OCI-LY3 (cell line): ENCODE results near the gene BMPER.

Source experiments
- CTCF ChIP-seq: fragments of 200-600, 300-600 bp; sonication (generic); IDR thresholded peaks from 2 replicates; pipeline ENCODE4 v1.5.1; 2014; ENCODE audit warnings: antibody characterized with exemption, low read length, low read depth
- EZH2phosphoT487 ChIP-seq: fragments of 200-600 bp; shearing (Covaris generic); IDR thresholded peaks from 2 replicates; pipeline ENCODE4 v1.6.1; 2018; ENCODE audit warnings: antibody characterized with exemption, mixed run types, low read depth

GRCh38 chr7:34165927-34166550, 260.7 kb downstream of the BMPER start:
- no peak for TF ChIP-seq EZH2phosphoT487
- peak; percentile 29 for TF ChIP-seq CTCF
